DOHH2 (cell line): ENCODE results near the gene BLOC1S1.

Experiments
- H3F3A ChIP-seq: fragments of 200-600 bp; sonication (generic), shearing (Covaris generic); 2 replicates; pipeline ENCODE4 v1.6.0; 2016; ENCODE audit warnings: antibody characterized with exemption, mild to moderate bottlenecking; ENCODE audit not compliant: control insufficient read depth, insufficient read depth
- H3K27ac ChIP-seq: fragments of 200-600 bp; sonication (generic); 2 replicates; pipeline ENCODE4 v1.5.1; 2014; ENCODE audit warnings: low read depth, mild to moderate bottlenecking, low read length, moderate library complexity
- H3K27me3 ChIP-seq: fragments of 200-600 bp; sonication (generic); 2 replicates; pipeline ENCODE4 v1.6.1; 2014; ENCODE audit warnings: mild to moderate bottlenecking, low read length, mixed read lengths; ENCODE audit not compliant: control insufficient read depth
- H3K36me3 ChIP-seq: fragments of 200-600 bp; sonication (generic); 2 replicates; pipeline ENCODE4 v1.6.1; 2014; ENCODE audit warnings: mild to moderate bottlenecking, low read length, moderate library complexity, mixed read lengths; ENCODE audit not compliant: control insufficient read depth
- H3K4me1 ChIP-seq: fragments of 200-600 bp; sonication (generic); 2 replicates; pipeline ENCODE4 v1.6.1; 2014; ENCODE audit warnings: mild to moderate bottlenecking, low read length, mixed read lengths; ENCODE audit not compliant: control insufficient read depth
- H3K4me2 ChIP-seq: fragments of 200-600 bp; sonication (generic); 2 replicates; pipeline ENCODE4 v1.6.0; 2014; ENCODE audit warnings: mild to moderate bottlenecking, low read length, moderate library complexity
- H3K4me3 ChIP-seq: fragments of 200-600 bp; sonication (generic); 2 replicates; pipeline ENCODE4 v1.5.1; 2014; ENCODE audit warnings: mild to moderate bottlenecking, low read length, mixed read lengths
- H3K79me2 ChIP-seq: fragments of 200-600 bp; sonication (generic); 2 replicates; pipeline ENCODE4 v1.6.1; 2014; ENCODE audit warnings: mild to moderate bottlenecking, low read length, mixed read lengths; ENCODE audit not compliant: control insufficient read depth
- H3K9me2 ChIP-seq: fragments of 200-600 bp; sonication (generic); replicated peaks from 2 replicates; pipeline ENCODE4 v1.6.1; 2014; ENCODE audit warnings: mild to moderate bottlenecking, low read length, mixed read lengths; ENCODE audit not compliant: control insufficient read depth
- H3K9me3 ChIP-seq: fragments of 200-600 bp; sonication (generic); 2 replicates; pipeline ENCODE4 v1.6.1; 2014; ENCODE audit warnings: antibody characterized with exemption, low read length, mixed read lengths; ENCODE audit not compliant: control insufficient read depth, insufficient read depth
- H4K20me1 ChIP-seq: fragments of 200-600 bp; sonication (generic); 2 replicates; pipeline ENCODE4 v1.6.0; 2014; ENCODE audit warnings: low read depth, mild to moderate bottlenecking, antibody characterized with exemption, low read length, moderate library complexity; ENCODE audit not compliant: control insufficient read depth, insufficient read depth
- CTCF ChIP-seq: fragments of 200-600 bp; sonication (generic); IDR thresholded peaks from one replicate; pipeline ENCODE4 v1.5.1; 2014; ENCODE audit warnings: antibody characterized with exemption, mild to moderate bottlenecking, low read depth, low read length; ENCODE audit not compliant: poor library complexity, severe bottlenecking
- EZH2phosphoT487 ChIP-seq: fragments of 200-600 bp; sonication (generic); IDR thresholded peaks from 2 replicates; pipeline ENCODE4 v1.6.1; 2017; ENCODE audit warnings: borderline replicate concordance, mild to moderate bottlenecking, antibody characterized with exemption, low read length, moderate library complexity, mixed read lengths

Gene BLOC1S1

GRCh38 chr12:55693323-55694187 lies 22.3 kb upstream of the BLOC1S1 start:
- TF ChIP-seq CTCF: no peak
- TF ChIP-seq EZH2phosphoT487: no peak
- Histone ChIP-seq H3K36me3 (no peaks in the 10 kb centered on the region), H3K79me2 (no peaks in the 10 kb centered on the region)

DNA sequence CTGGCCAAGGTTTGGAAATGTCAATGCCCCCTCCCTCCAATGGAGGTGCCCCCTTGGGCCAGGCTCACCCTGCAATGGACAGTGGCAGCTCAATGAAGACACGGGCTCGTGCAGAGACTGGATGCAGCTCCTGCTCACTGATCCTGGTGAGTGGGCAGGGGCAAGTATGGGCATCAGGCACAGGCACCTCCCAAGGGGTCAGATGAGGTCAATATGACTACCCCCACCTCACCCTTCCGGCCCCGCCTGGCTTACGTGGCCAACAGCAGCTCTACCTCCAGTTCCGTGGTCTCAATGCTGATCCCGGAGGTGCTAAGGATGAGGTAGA lies 21.7 kb upstream of the BLOC1S1 start:
- no peaks in the 10 kb centered on the region for H3K79me2 ChIP-seq
- H4K20me1 ChIP-seq: no peaks in the 10 kb centered on the region
- H3K9me2 ChIP-seq: no peaks in the 10 kb centered on the region
- H3K4me1 ChIP-seq: no peaks in the 10 kb centered on the region
- H3K9me3 ChIP-seq: no peaks in the 10 kb centered on the region
- H3F3A ChIP-seq: no peaks in the 10 kb centered on the region
- H3K27me3 ChIP-seq: peaks cover 11% of the 10 kb centered on the region; the same call in 1 of the 2 replicates
- H3K27ac ChIP-seq: no peak overlapping the region
- H3K4me3 ChIP-seq: no peak overlapping the region
- H3K4me2 ChIP-seq: no peak overlapping the region
- H3K36me3 ChIP-seq: no peaks in the 10 kb centered on the region
- TF ChIP-seq EZH2phosphoT487: no peak
- no peak for TF ChIP-seq CTCF

More at GRCh38 chr12:55693323-55694187, 22.3 kb upstream of the BLOC1S1 start:
- H3K27ac ChIP-seq: no peak overlapping the region
- H3K9me2 ChIP-seq: no peaks in the 10 kb centered on the region
- no peak overlapping the region for H3K4me3 ChIP-seq
- no peaks in the 10 kb centered on the region for H3F3A ChIP-seq
- no peaks in the 10 kb centered on the region for H4K20me1 ChIP-seq
- H3K27me3 ChIP-seq: peaks cover 11% of the 10 kb centered on the region; the same call in 1 of the 2 replicates
- H3K4me1 ChIP-seq: no peaks in the 10 kb centered on the region
- H3K9me3 ChIP-seq: no peaks in the 10 kb centered on the region
- no peak overlapping the region for H3K4me2 ChIP-seq

DNA sequence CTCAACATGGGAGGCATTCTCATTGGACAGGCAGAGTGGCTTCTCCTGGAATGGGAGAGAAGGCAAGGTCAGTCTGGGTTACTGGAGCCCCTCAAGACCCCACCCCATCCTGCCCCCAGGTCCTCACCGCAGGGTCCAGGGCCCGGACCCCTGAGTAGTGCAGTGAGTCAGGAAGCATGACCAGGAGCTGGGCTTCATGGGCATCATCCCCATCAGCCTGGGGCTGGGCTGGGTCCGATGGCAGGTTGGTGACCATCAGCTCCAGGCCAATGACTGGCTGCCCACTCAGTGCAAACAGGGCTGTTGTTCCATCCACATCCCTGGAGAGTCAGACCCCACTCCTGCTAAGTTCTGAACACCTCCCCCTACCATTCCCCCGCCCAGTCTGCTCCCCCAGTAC lies 21.2 kb upstream of the BLOC1S1 start:
- H3K79me2 ChIP-seq: no peaks in the 10 kb centered on the region
- no peaks in the 10 kb centered on the region for H3K9me3 ChIP-seq
- no peak overlapping the region for H3K4me3 ChIP-seq
- no peaks in the 10 kb centered on the region for H3K9me2 ChIP-seq
- H3K4me1 ChIP-seq: no peaks in the 10 kb centered on the region
- no peaks in the 10 kb centered on the region for H4K20me1 ChIP-seq
- peaks cover 11% of the 10 kb centered on the region; the same call in 1 of the 2 replicates for H3K27me3 ChIP-seq
- H3F3A ChIP-seq: no peaks in the 10 kb centered on the region
- no peaks in the 10 kb centered on the region for H3K36me3 ChIP-seq
- TF ChIP-seq CTCF: no peak
- TF ChIP-seq EZH2phosphoT487: no peak
- no peak overlapping the region for H3K27ac ChIP-seq
- H3K4me2 ChIP-seq: no peak overlapping the region
